Tibial nerve (tissue), 4 donors: ENCODE data around the gene CYSRT1. TPM values are rescaled to one million over a fixed set of nuclear protein-coding genes. Genes with fewer than 3 reads are reported as not detected.

Experiments used
- DNase-seq, 2 donors: peaks; one replicate each; pipeline ENCODE4 v3.0.0-alpha.2; 2019; ENCODE audit warnings: low spot score in 2 of 2
- H3K27ac ChIP-seq, 4 donors: fragments of 200-600 bp; sonication (generic) in 3 of 4; one replicate each; pipeline ENCODE4 v1.5.1; 2017 to 2019; ENCODE audit warnings: mild to moderate bottlenecking in 1 of 4
- H3K27me3 ChIP-seq, 2 donors: fragments of 200-600 bp; sonication (generic) in 1 of 2; one replicate each; pipeline versions ENCODE4 v1.5.1 to v1.6.0; 2017 to 2019
- H3K36me3 ChIP-seq, 3 donors: fragments of 200-600 bp; sonication (generic); one replicate each; pipeline ENCODE4 v1.5.1; 2018 to 2019
- H3K4me1 ChIP-seq, 4 donors: fragments of 200-600 bp; sonication (generic) in 3 of 4; one replicate each; pipeline ENCODE4 v1.5.1; 2017 to 2019
- H3K4me3 ChIP-seq, 4 donors: fragments of 200-600 bp; sonication (generic) in 3 of 4; one replicate each; pipeline ENCODE4 v1.5.1; 2017 to 2019; ENCODE audit warnings: mild to moderate bottlenecking in 1 of 4, moderate library complexity in 1 of 4
- H3K9me3 ChIP-seq, 4 donors: fragments of 200-600 bp; sonication (generic) in 3 of 4; one replicate each; pipeline ENCODE4 v1.5.1; 2017 to 2019
- EP300 ChIP-seq, 2 donors: sonication (generic); formaldehyde crosslinking; IDR thresholded peaks; one replicate each; pipeline ENCODE4 v1.6.1; 2017; ENCODE audit warnings: antibody characterized with exemption in 2 of 2, mild to moderate bottlenecking in 1 of 2
- POLR2A ChIP-seq, 2 donors: fragments of 450-650 bp; IDR thresholded peaks; one replicate each; pipeline ENCODE4 v1.6.1; 2017; ENCODE audit warnings: antibody characterized with exemption in 2 of 2, mild to moderate bottlenecking in 2 of 2, moderate library complexity in 2 of 2
- WGBS, 2 donors: methylation state at CpG; one replicate each; pipeline ENCODE4 v1.1.5; 2018; 5-methylcytosine and 5-hydroxymethylcytosine counted together
- total RNA-seq, 4 donors: library from RNA; depleted of rRNA; stranded (reverse); fragments of >200 nt; gene quantifications; one replicate each; pipeline ENCODE4 v1.1.0, GENCODE V29; 2016
- TF ChIP-seq, protein P1 (sequence below), 5 experiments: fragments of 200-600 bp in 3 of 5; fragments of 450-650 bp in 2 of 5; sonication (generic) in 3 of 5; IDR thresholded peaks; one replicate each; pipeline ENCODE4 v1.5.1; 2016 to 2019; ENCODE audit warnings: antibody characterized with exemption in 5 of 5, mild to moderate bottlenecking in 3 of 5, moderate library complexity in 2 of 5

The CYSRT1 gene
- total RNA-seq, 4 donors from 2014 or later, result not detected

GRCh38 chr9:137188086-137188489, 36.9 kb upstream of the CYSRT1 start:
- no peak for TF ChIP-seq POLR2A (IDR thresholded peaks at IDR 0.05)
- TF ChIP-seq, protein P1, sequence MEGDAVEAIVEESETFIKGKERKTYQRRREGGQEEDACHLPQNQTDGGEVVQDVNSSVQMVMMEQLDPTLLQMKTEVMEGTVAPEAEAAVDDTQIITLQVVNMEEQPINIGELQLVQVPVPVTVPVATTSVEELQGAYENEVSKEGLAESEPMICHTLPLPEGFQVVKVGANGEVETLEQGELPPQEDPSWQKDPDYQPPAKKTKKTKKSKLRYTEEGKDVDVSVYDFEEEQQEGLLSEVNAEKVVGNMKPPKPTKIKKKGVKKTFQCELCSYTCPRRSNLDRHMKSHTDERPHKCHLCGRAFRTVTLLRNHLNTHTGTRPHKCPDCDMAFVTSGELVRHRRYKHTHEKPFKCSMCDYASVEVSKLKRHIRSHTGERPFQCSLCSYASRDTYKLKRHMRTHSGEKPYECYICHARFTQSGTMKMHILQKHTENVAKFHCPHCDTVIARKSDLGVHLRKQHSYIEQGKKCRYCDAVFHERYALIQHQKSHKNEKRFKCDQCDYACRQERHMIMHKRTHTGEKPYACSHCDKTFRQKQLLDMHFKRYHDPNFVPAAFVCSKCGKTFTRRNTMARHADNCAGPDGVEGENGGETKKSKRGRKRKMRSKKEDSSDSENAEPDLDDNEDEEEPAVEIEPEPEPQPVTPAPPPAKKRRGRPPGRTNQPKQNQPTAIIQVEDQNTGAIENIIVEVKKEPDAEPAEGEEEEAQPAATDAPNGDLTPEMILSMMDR (IDR thresholded peaks at IDR 0.05), result no peak
- H3K36me3 ChIP-seq, result peaks cover 0 to 68% (median 24%) of the 10 kb centered on the region in 3 donors
- H3K27ac ChIP-seq, result peak overlapping the region; percentile 67 to 98 (median 94)
- H3K4me3 ChIP-seq, result peak overlapping the region; percentile 78 to 99 (median 91)
- WGBS, 2 donors, result 0 to 1% methylated on average over 30 to 31 of the region's 31 CpGs
- H3K4me1 ChIP-seq, result peaks cover 7 to 58% (median 34%) of the 10 kb centered on the region in 4 donors
- no peaks in the 10 kb centered on the region for H3K27me3 ChIP-seq
- DNase-seq, result no peak
- H3K9me3 ChIP-seq, result no peaks in the 10 kb centered on the region

DNA sequence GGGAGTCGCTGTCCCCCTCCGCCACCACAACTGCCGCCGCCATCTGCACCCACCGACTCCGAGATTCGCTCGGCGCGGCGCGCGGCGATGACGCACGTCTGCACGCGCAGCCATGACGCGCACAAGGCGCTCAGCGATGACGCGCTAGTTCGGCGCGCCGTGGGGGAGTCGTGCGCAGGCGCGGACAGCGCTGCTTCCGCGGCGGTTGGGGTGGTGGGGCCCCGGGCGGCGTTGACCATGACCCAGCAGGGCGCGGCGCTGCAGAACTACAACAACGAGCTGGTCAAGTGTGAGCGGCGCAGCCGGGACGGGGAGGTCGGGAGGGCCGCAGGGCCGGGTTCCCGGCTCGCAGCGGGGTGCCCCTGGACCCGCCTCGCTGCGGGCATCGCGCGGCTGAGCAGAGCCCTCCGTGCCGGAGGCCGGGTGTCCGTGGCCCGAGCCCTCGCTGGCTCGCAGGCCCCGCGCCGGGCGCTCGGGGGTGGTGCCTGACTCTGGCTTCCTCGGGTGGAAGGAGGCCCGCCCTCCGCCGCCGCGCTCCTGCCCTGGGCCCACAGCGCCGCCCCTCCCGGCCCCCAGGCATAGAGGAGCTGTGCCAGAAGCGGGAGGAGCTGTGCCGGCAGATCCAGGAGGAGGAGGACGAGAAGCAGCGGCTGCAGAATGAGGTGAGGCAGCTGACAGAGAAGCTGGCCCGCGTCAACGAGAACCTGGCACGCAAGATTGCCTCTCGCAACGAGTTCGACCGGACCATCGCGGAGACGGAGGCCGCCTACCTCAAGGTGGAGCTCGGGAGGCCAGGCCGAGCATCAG, 36.3 kb upstream of the CYSRT1 start, which contains the start of the genes ANAPC2 and SSNA1:
Gene ANAPC2, minus strand, starts transcription at position 71 of the 807 bp plus-strand sequence. Its CDS starts 28 bp downstream, at position 43.
Gene SSNA1, plus strand, starts transcription at position 187 of the 807 bp plus-strand sequence. Its CDS starts 51 bp downstream, at position 238.
- Histone ChIP-seq H3K27me3 (no peaks in the 10 kb centered on the region), H3K9me3 (no peaks in the 10 kb centered on the region), H3K4me3 (peak within 1 kb of the TSS; percentile 78 to 99 (median 91)), H3K36me3 (peaks cover 0 to 62% (median 19%) of the 10 kb centered on the region in 3 donors), H3K4me1 (peaks cover 7 to 58% (median 34%) of the 10 kb centered on the region in 4 donors), H3K27ac (peak within 1 kb of the TSS; percentile 67 to 98 (median 94))
- DNase-seq, result peak; percentile 85 to 89
- WGBS, 2 donors, result 0 to 1% methylated on average over 66 to 75 of the region's 98 CpGs
- TF ChIP-seq EP300 (IDR thresholded peaks at IDR 0.05), result peak; percentile 95 to 99
- TF ChIP-seq, protein P1 (IDR thresholded peaks at IDR 0.05), result peak; percentile 15 to 69 (median 47)
- TF ChIP-seq POLR2A (IDR thresholded peaks at IDR 0.05), result peak; percentile 68 to 76

DNA sequence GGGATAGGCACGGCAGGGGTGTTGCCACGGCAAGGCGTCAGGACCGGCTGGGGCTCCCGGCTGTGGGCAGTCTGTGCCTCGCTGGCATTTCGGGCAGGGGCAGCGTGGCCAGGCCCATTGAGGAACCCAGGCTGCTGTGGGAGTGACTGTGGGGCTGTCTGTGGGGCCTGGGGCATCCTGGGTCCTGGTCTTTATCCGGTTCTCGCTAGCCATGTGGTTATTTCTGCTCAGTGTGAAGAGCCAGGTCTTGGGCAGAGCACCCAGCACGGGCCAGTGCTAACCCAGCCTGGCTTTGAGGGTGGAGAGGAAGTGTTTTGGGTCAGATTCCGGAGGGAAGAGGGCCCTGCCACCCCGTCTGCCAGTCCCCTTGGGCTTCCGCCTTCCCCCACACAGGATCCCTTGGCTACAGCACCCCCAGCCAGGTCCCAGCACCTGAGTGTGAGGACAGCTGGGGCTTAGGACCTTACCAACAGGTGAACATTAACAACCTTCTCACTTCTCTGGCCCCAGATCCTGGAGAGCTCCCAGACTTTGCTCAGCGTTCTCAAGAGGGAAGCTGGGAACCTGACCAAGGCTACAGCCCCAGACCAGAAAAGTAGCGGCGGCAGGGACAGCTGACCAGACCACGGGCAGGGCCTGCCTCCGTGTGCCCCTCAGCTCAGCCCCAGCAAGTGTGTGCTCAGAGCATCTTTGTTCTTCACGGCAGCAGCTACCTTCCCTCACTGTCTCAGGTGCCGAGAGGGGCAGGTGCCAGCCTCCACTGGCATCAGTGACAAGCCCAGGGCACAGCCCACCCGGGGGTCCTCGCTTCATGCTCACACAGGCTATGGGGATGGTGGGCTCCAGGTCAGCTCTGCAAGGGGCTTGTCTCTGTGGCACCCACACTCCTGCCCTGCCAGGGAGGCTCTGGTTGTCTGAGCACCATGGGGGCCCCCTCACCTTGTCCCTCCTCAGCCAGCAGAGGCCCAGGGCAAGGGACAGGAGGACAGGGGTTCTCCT, 35.4 kb upstream of the CYSRT1 start:
- no peaks in the 10 kb centered on the region for H3K27me3 ChIP-seq
- DNase-seq, result no peak
- peaks cover 0 to 53% (median 10%) of the 10 kb centered on the region in 3 donors for H3K36me3 ChIP-seq
- 24 to 48% methylated on average over 18 to 23 of the region's 23 CpGs for WGBS, 2 donors
- peak overlapping the region; percentile 78 to 99 (median 91) for H3K4me3 ChIP-seq
- no peaks in the 10 kb centered on the region for H3K9me3 ChIP-seq
- TF ChIP-seq, protein P1 (IDR thresholded peaks at IDR 0.05), result no peak
- TF ChIP-seq POLR2A (IDR thresholded peaks at IDR 0.05), result no peak
- TF ChIP-seq EP300 (IDR thresholded peaks at IDR 0.05), result no peak
- peak overlapping the region; percentile 67 to 98 (median 94) for H3K27ac ChIP-seq
- peaks cover 7 to 66% (median 34%) of the 10 kb centered on the region in 4 donors for H3K4me1 ChIP-seq

DNA sequence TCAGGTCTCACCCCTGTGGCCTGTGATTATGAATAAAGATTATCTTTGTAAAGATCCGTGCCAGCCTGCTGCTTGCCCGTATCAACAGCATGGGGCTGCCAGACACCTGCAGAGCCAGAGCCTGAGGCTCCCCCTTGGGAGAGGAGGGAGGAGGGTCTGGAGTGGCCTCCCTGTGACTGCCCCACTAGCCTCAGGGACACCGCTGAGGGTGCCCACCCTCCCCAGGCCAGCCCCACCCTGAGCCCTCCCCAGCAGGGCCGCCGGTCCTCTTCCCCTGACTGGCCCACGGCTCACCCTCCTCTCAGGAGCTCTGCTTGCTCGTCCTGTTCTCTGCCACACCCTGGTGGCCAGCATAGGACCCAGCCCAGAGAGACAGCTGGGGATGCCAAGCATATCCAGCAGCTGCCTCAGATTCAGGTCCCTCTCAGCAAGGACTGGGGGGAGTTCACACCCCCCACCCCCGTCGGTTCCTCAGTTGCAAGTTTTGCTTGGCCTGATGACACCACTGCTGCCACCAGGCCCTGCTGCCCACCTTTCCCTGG, 34.6 kb upstream of the CYSRT1 start:
- WGBS, 2 donors, result 72 to 79% methylated on average over 6 to 9 of the region's 9 CpGs
- TF ChIP-seq EP300 (IDR thresholded peaks at IDR 0.05) (no peak), POLR2A (IDR thresholded peaks at IDR 0.05) (no peak)
- TF ChIP-seq, protein P1 (IDR thresholded peaks at IDR 0.05), result no peak
- Histone ChIP-seq H3K9me3 (no peaks in the 10 kb centered on the region), H3K27ac (peak overlapping the region in 1 of 4 donors; percentile 96), H3K4me1 (peaks cover 7 to 66% (median 34%) of the 10 kb centered on the region in 4 donors), H3K36me3 (peaks cover 0 to 45% (median 7%) of the 10 kb centered on the region in 3 donors), H3K4me3 (no peak overlapping the region), H3K27me3 (no peaks in the 10 kb centered on the region)
- DNase-seq, result no peak
